Measurements from ENCODE around the gene UTP14A. TPM values are rescaled to one million over a fixed set of nuclear protein-coding genes. Genes with fewer than 3 reads are reported as not detected.
A peak's percentile ranks its signal among the peaks of the same experiment; 100 is the strongest.
"Not testable (repeated sequence)": the region's sequence is repeated elsewhere in the genome, so short reads cannot be mapped to it uniquely, and the experiment has no call there.

The UTP14A gene
- 10 to 100 TPM in 5 of 6 donors, 1 to 10 TPM in 1; 9.4 to 18.3 (median 12.1) TPM for total RNA-seq
- polyA plus RNA-seq = 1 to 10 TPM; 9.0 to 9.8 TPM

- no peaks in the 10 kb centered on the region for H3K4me1 ChIP-seq
- no peaks in the 10 kb centered on the region for H3K9me3 ChIP-seq
- FAIRE-seq (no peak), ATAC-seq (peak; percentile 96 to 99 (median 99)), DNase-seq (peak; percentile 78 to 86 (median 82))
- TF ChIP-seq, protein P1, sequence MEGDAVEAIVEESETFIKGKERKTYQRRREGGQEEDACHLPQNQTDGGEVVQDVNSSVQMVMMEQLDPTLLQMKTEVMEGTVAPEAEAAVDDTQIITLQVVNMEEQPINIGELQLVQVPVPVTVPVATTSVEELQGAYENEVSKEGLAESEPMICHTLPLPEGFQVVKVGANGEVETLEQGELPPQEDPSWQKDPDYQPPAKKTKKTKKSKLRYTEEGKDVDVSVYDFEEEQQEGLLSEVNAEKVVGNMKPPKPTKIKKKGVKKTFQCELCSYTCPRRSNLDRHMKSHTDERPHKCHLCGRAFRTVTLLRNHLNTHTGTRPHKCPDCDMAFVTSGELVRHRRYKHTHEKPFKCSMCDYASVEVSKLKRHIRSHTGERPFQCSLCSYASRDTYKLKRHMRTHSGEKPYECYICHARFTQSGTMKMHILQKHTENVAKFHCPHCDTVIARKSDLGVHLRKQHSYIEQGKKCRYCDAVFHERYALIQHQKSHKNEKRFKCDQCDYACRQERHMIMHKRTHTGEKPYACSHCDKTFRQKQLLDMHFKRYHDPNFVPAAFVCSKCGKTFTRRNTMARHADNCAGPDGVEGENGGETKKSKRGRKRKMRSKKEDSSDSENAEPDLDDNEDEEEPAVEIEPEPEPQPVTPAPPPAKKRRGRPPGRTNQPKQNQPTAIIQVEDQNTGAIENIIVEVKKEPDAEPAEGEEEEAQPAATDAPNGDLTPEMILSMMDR (IDR thresholded peaks at IDR 0.05) = no peak
- H3K27me3 ChIP-seq = no peaks in the 10 kb centered on the region
- peak within 1 kb of the TSS; percentile 43 to 64 (median 48) for H3K27ac ChIP-seq
- intact Hi-C loops (cut with DNase I) = no loop called here
- H3K4me3 ChIP-seq = peak within 1 kb of the TSS; percentile 15 to 61 (median 48)
- peaks cover 0 to 9% (median 0%) of the 10 kb centered on the region in 3 donors for H3K36me3 ChIP-seq
- 0 to 36% methylated on average over 53 of the region's 53 CpGs for WGBS, 2 donors
Measured at GRCh38 chrX:129905787-129906580, at the start of gene UTP14A. Gene UTP14A (plus strand): TSS chrX:129906164. CDS start chrX:129906211, 47 bp downstream.

- H3K4me1 ChIP-seq; H3K36me3 ChIP-seq; FAIRE-seq; H3K27ac ChIP-seq; H3K4me3 ChIP-seq; H3K27me3 ChIP-seq; H3K9me3 ChIP-seq; DNase-seq; intact Hi-C loops (cut with DNase I); ATAC-seq: not testable (repeated sequence)
- WGBS, 2 donors = 27 to 60% methylated on average over 6 of the region's 6 CpGs
Measured at GRCh38 chrX:129859134-129859533, 46.8 kb upstream of the UTP14A start.

GRCh38 chrX:129866321-129866720 lies 39.6 kb upstream of the UTP14A start:
- H3K4me3 ChIP-seq; H3K9me3 ChIP-seq; H3K36me3 ChIP-seq; ATAC-seq; H3K27me3 ChIP-seq; DNase-seq; intact Hi-C loops (cut with DNase I); FAIRE-seq; H3K4me1 ChIP-seq; H3K27ac ChIP-seq: not testable (repeated sequence)
- 53 to 64% methylated on average over 3 of the region's 3 CpGs for WGBS, 2 donors

DNA sequence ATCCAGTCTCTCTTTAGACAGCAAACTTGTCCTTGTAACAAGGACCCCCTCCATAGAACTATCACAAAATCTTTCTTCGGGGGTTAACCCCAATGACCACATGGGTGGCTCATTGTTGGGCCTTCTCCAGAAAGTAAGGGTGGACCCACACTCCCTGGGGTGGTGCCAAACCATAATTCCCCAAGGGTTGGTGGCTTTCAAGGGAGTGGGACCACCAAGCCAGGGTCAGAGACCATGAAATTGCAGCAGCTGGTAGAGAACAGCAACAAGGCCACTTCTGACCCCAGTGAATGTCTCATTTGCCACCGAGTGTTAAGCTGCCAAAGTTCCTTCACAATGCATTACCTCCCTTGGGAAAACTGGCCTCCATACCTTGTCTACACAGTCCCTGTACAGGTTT lies 33.4 kb upstream of the UTP14A start:
- FAIRE-seq (no peak), DNase-seq (no peak), ATAC-seq (no peak)
- intact Hi-C loops (cut with DNase I) = no loop called here
- whole genome bisulfite sequencing, 2 donors = 58 to 74% methylated on average over 2 of the region's 2 CpGs
- Histone ChIP-seq H3K27ac (no peak overlapping the region), H3K4me3 (no peak overlapping the region), H3K36me3 (no peaks in the 10 kb centered on the region), H3K9me3 (no peaks in the 10 kb centered on the region), H3K4me1 (no peaks in the 10 kb centered on the region), H3K27me3 (no peaks in the 10 kb centered on the region)
- TF ChIP-seq, protein P1 (IDR thresholded peaks at IDR 0.05) = no peak

- DNase-seq (no peak), ATAC-seq (no peak), FAIRE-seq (no peak)
- Histone ChIP-seq H3K27me3 (no peaks in the 10 kb centered on the region), H3K36me3 (no peaks in the 10 kb centered on the region), H3K4me1 (no peaks in the 10 kb centered on the region), H3K4me3 (no peak overlapping the region), H3K27ac (no peak overlapping the region), H3K9me3 (no peaks in the 10 kb centered on the region)
- intact Hi-C loops (cut with DNase I) = no loop called here
- TF ChIP-seq, protein P1 (IDR thresholded peaks at IDR 0.05) = no peak
- WGBS, 2 donors = 27 to 37% methylated on average over 3 of the region's 3 CpGs
Measured at GRCh38 chrX:129875669-129876068, 30.3 kb upstream of the UTP14A start.

DNA sequence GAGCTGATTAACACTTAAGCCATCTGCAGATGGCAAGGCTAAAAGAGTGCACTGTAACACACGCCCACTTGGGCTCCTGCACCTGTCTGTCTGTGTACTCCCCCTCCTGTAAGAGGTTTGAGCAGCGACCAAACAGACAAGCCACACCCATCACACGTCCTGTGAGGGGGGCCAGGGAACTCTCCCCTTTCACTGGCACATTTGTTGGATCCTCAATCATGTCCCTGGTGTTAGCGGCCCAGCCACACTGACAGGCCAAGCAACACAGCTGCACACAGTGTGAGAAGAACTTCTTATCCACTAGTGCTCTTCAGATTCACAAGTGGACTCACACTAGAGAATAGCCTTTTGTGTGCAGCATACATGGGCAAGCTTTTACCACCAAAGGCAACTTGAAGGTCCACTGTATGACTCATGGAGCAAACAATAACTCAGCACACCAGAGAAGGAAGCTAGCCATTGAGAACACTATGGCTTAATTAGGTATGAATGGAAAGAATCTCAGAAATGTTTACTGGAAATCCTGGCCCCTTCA lies 29.1 kb upstream of the UTP14A start:
- Histone ChIP-seq H3K27ac (no peak overlapping the region), H3K4me1 (no peaks in the 10 kb centered on the region), H3K27me3 (peaks cover 0 to 3% (median 0%) of the 10 kb centered on the region in 4 donors), H3K9me3 (no peaks in the 10 kb centered on the region), H3K4me3 (no peak overlapping the region), H3K36me3 (no peaks in the 10 kb centered on the region)
- TF ChIP-seq, protein P1 (IDR thresholded peaks at IDR 0.05) = no peak
- intact Hi-C loops (cut with DNase I) = no loop called here
- no peak for FAIRE-seq
- ATAC-seq = peak in 1 of 4 donors; percentile 33
- whole genome bisulfite sequencing, 2 donors = 43 to 54% methylated on average over 4 of the region's 4 CpGs
- DNase-seq = no peak
